ENCODE results near the gene CTDSP2. TPM values are rescaled to one million over a fixed set of nuclear protein-coding genes. Genes with fewer than 3 reads are reported as not detected.

The CTDSP2 gene
- total and polyA plus RNA-seq, 2 donors (not counting 3 experiments of a cell fraction or from before 2014, with no cell fraction given), result 142 to 146 TPM

DNA sequence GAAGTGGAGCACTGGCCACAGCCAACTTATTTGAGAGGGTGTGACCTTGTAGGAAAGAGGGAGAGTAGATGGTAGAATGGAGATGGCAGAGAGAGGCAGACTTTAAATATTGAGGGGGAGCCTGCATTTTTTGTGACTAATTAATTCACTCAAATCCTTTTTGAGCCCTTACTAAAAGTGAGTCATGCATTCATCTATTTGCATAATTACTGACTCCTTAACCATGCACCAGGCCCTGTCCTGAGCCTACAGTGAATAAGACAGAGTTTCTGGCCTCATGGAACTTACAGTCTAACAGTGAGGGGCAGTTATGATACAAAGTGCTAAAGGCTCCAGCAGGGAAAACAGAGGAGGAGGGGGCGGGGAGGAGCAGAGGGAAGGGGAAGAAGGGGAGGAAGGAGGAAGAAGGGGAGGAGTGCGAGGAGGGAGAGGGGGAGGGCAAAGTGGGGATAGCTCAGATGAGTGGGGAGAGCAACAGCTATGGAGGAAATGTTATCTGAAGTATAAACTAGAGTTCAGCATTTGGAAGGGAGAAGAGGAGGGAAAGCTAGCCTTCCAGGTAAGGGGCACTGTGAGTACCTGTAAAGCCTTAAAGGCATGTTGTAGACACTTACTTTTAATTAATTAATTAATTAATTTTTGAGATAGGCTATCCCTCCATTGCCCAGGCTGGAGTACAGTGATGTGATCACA is 7.5 kb upstream of the CTDSP2 start:
- Histone ChIP-seq H4K20me1 (replicated peaks; ENCODE audit: control insufficient read depth, extremely low read depth, insufficient read depth, low read length) (no peaks in the 10 kb centered on the region), H3K9me1 (replicated peaks; ENCODE audit: control insufficient read depth, extremely low read depth, insufficient read depth, low read length) (no peaks in the 10 kb centered on the region), H3K9ac (replicated peaks; ENCODE audit: extremely low read depth, insufficient read depth, low read length) (no peak overlapping the region), H3K36me3 (ENCODE audit: control insufficient read depth in 2 of 2, extremely low read depth in 1 of 2, insufficient read depth in 2 of 2, low read length in 2 of 2) (no peaks in the 10 kb centered on the region), H3K27me3 (ENCODE audit: control insufficient read depth in 2 of 2, insufficient read depth in 2 of 2, low read length in 2 of 2) (peaks cover 15 to 28% of the 10 kb centered on the region in 2 experiments), H3K4me2 (ENCODE audit: insufficient read depth, low read length) (no peak overlapping the region), H2AFZ (ENCODE audit: low read depth, low read length) (no peak overlapping the region), H3K27ac (ENCODE audit: insufficient read depth, low read depth, low read length) (no peak overlapping the region), H3K4me3 (replicated peaks in 1 of 3; ENCODE audit: insufficient read depth in 1 of 3, low read depth in 1 of 3, low read length in 3 of 3) (no peak overlapping the region), H3K79me2 (ENCODE audit: control insufficient read depth, insufficient read depth, low read length) (no peaks in the 10 kb centered on the region), H3K9me3 (replicated peaks; ENCODE audit: control insufficient read depth, insufficient read depth, low read length) (no peaks in the 10 kb centered on the region), H3K4me1 (ENCODE audit: control insufficient read depth, extremely low read depth, insufficient read depth, low read length) (no peaks in the 10 kb centered on the region)
- TF ChIP-seq POLR2A (IDR thresholded peaks at IDR 0.05; ENCODE audit: low read depth, low read length), result no peak
- no peak for TF ChIP-seq JUN (IDR thresholded peaks at IDR 0.05; ENCODE audit: borderline replicate concordance, insufficient read depth, insufficient read length, low read depth)
- TF ChIP-seq GATA2 (IDR thresholded peaks at IDR 0.05; ENCODE audit: insufficient read depth, insufficient read length, low read depth, low read length), result no peak
- TF ChIP-seq MYC (IDR thresholded peaks at IDR 0.05; ENCODE audit: low read depth, low read length), result no peak
- TF ChIP-seq CTCF (IDR thresholded peaks at IDR 0.05; ENCODE audit: extremely low read depth in 1 of 2, insufficient read depth in 1 of 2, low read depth in 1 of 2, low read length in 2 of 2), result no peak
- TF ChIP-seq, protein P1, sequence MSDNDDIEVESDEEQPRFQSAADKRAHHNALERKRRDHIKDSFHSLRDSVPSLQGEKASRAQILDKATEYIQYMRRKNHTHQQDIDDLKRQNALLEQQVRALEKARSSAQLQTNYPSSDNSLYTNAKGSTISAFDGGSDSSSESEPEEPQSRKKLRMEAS (IDR thresholded peaks at IDR 0.05; ENCODE audit: insufficient read depth, insufficient read length), result no peak
- TF ChIP-seq POLR2AphosphoS5 (IDR thresholded peaks at IDR 0.05; ENCODE audit: insufficient read depth, low read depth, low read length), result no peak
- TF ChIP-seq FOS (IDR thresholded peaks at IDR 0.05; ENCODE audit: borderline replicate concordance, insufficient read depth, low read length), result no peak
- no peak for TF ChIP-seq EZH2 (IDR thresholded peaks at IDR 0.05; ENCODE audit: borderline replicate concordance, low read depth, low read length, severe bottlenecking)
- intact Hi-C loops (cut with micrococcal nuclease), result no loop called here
- no TSS peak for BruUV-seq (replicated peaks)
- ChIA-PET CTCF (interaction anchor here (1.0 to 1.6 kb wide), 2 partner anchors 11 to 42 kb away, joined by 3 to 8 read pairs; no protein-coding TSS in a partner anchor), POLR2A (no interaction called here)
- DNase-seq (ENCODE audit: low read depth, low spot score) (no peak), FAIRE-seq (no peak)
- dilution Hi-C loops (cut with MboI; ENCODE audit: extremely low pct_ligation_motif_present, low sequenced_read_pairs), result no loop called here
